ENCODE data around the gene GGA2.

GRCh38 chr16:23466162-23466885 is 44.0 kb downstream of the GGA2 start:
- no peak for TF ChIP-seq POLR2A (IDR thresholded peaks at IDR 0.05)
- no peak for TF ChIP-seq CTCF (IDR thresholded peaks at IDR 0.05)
- no peak for TF ChIP-seq POLR2AphosphoS5 (IDR thresholded peaks at IDR 0.05)

Measured in breast epithelium (tissue), 3 donors.